ENCODE data around the gene CNRIP1. TPM values are rescaled to one million over a fixed set of nuclear protein-coding genes. Genes with fewer than 3 reads are reported as not detected.

Gene CNRIP1
- total RNA-seq, 1 experiment from 2014 or later = not detected

- TF ChIP-seq CTCF (IDR thresholded peaks at IDR 0.05; ENCODE audit: insufficient read depth in 1 of 2, low read depth in 1 of 2, low read length in 1 of 2, severe bottlenecking in 1 of 2, unreplicated experiment in 1 of 2) = no peak
- ChIA-PET CTCF (no interaction called here), POLR2A (no interaction called here)
- no peak overlapping the region for H3K4me3 Mint-ChIP-seq (ENCODE audit: unreplicated experiment)
- H3K36me3 ChIP-seq (ENCODE audit: control insufficient read depth, insufficient read depth, low read length) = no peaks in the 10 kb centered on the region
- H3K27me3 Mint-ChIP-seq (ENCODE audit: insufficient read depth, unreplicated experiment) = peaks cover 3% of the 10 kb centered on the region
- H3K27me3 ChIP-seq (replicated peaks; ENCODE audit: control insufficient read depth, insufficient read depth, low read length) = peaks cover 1% of the 10 kb centered on the region; the same call in 1 of the 2 replicates
- intact Hi-C loops (cut with micrococcal nuclease; ENCODE audit: unreplicated experiment) = no loop called here
- H3K27ac Mint-ChIP-seq (ENCODE audit: unreplicated experiment) = no peak overlapping the region
- no peaks in the 10 kb centered on the region for H3K36me3 Mint-ChIP-seq (ENCODE audit: insufficient read depth, unreplicated experiment)
- no peak for DNase-seq
- no TSS peak for BruUV-seq (replicated peaks)
- no peaks in the 10 kb centered on the region for H3K4me1 ChIP-seq
- no peak overlapping the region for H3K4me3 ChIP-seq (ENCODE audit: low read depth, low read length)
- no peaks in the 10 kb centered on the region for H3K4me1 Mint-ChIP-seq (ENCODE audit: low read depth, unreplicated experiment)
- 0 out of 2 replicates have a peak, but pooled peaks cover 3% of the 10 kb centered on the region for H3K9me3 ChIP-seq
- no peaks in the 10 kb centered on the region for H3K9me3 Mint-ChIP-seq (ENCODE audit: unreplicated experiment)
Observed at GRCh38 chr2:68367953-68368653, 48.4 kb upstream of the CNRIP1 start.

DNA sequence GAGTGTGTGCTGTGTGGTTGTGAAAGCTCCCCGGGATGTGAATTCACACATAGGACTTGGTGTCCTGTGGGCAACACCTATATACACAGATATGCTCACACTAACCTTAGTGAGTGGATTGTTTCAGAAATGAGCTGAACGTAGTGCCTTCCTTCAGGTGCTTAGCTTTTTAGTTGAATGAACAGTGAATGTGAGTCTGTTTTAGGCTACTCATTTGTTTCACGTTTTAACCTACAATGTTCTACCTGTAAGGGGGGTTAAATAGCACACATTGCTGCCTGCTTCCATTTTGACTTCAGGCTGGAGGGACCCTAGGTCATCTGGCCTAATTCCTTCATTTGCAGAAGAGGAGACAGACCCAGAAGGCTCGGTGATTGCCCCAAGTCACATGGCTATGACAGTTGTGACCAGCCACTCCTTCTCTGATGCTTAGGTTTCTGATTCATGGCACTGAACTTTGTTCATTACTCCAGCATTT, 46.4 kb upstream of the CNRIP1 start:
- no peak for TF ChIP-seq CTCF (IDR thresholded peaks at IDR 0.05; ENCODE audit: insufficient read depth in 1 of 2, low read depth in 1 of 2, low read length in 1 of 2, severe bottlenecking in 1 of 2, unreplicated experiment in 1 of 2)
- Histone ChIP-seq H3K27me3 (replicated peaks; ENCODE audit: control insufficient read depth, insufficient read depth, low read length) (peaks cover 1% of the 10 kb centered on the region; the same call in 1 of the 2 replicates), H3K4me3 (ENCODE audit: low read depth, low read length) (no peak overlapping the region), H3K4me1 (no peaks in the 10 kb centered on the region), H3K36me3 (ENCODE audit: control insufficient read depth, insufficient read depth, low read length) (no peaks in the 10 kb centered on the region), H3K9me3 (0 out of 2 replicates have a peak, but pooled peaks cover 3% of the 10 kb centered on the region)
- Mint-ChIP-seq H3K9me3 (ENCODE audit: unreplicated experiment) (no peaks in the 10 kb centered on the region), H3K4me3 (ENCODE audit: unreplicated experiment) (no peak overlapping the region), H3K27ac (ENCODE audit: unreplicated experiment) (no peak overlapping the region), H3K4me1 (ENCODE audit: low read depth, unreplicated experiment) (no peaks in the 10 kb centered on the region), H3K27me3 (ENCODE audit: insufficient read depth, unreplicated experiment) (peaks cover 3% of the 10 kb centered on the region), H3K36me3 (ENCODE audit: insufficient read depth, unreplicated experiment) (no peaks in the 10 kb centered on the region)
- ChIA-PET CTCF (no interaction called here), POLR2A (no interaction called here)
- intact Hi-C loops (cut with micrococcal nuclease; ENCODE audit: unreplicated experiment) = no loop called here
- no peak for DNase-seq
- BruUV-seq (replicated peaks) = no TSS peak

- no peak for DNase-seq
- no TSS peak for BruUV-seq (replicated peaks)
- intact Hi-C loops (cut with micrococcal nuclease; ENCODE audit: unreplicated experiment) = no loop called here
- Mint-ChIP-seq H3K36me3 (ENCODE audit: insufficient read depth, unreplicated experiment) (no peaks in the 10 kb centered on the region), H3K27me3 (ENCODE audit: insufficient read depth, unreplicated experiment) (peaks cover 3% of the 10 kb centered on the region), H3K9me3 (ENCODE audit: unreplicated experiment) (no peaks in the 10 kb centered on the region), H3K4me1 (ENCODE audit: low read depth, unreplicated experiment) (no peaks in the 10 kb centered on the region), H3K4me3 (ENCODE audit: unreplicated experiment) (no peak within 1 kb of the TSS), H3K27ac (ENCODE audit: unreplicated experiment) (no peak within 1 kb of the TSS)
- H3K4me1 ChIP-seq = no peaks in the 10 kb centered on the region
- H3K36me3 ChIP-seq (ENCODE audit: control insufficient read depth, insufficient read depth, low read length) = no peaks in the 10 kb centered on the region
- POLR2A ChIA-PET = no interaction called here
- no peak within 1 kb of the TSS for H3K4me3 ChIP-seq (ENCODE audit: low read depth, low read length)
- 0 out of 2 replicates have a peak, but pooled peaks cover 3% of the 10 kb centered on the region for H3K9me3 ChIP-seq
- CTCF ChIA-PET = no interaction called here
- H3K27me3 ChIP-seq (replicated peaks; ENCODE audit: control insufficient read depth, insufficient read depth, low read length) = no peaks in the 10 kb centered on the region
- TF ChIP-seq CTCF (IDR thresholded peaks at IDR 0.05; ENCODE audit: insufficient read depth in 1 of 2, low read depth in 1 of 2, low read length in 1 of 2, severe bottlenecking in 1 of 2, unreplicated experiment in 1 of 2) = no peak
Observed at GRCh38 chr2:68365087-68365486, 45.3 kb upstream of the CNRIP1 start, which contains the start of gene PLEK. PLEK (plus strand) TSS chr2:68365282; CDS start chr2:68365352, 70 bp downstream.

Data from Caco-2 (cell line).